GM18870 (cell line): ENCODE measurements around the gene FHL3.
"Not testable (repeated sequence)": the region's sequence is repeated elsewhere in the genome, so short reads cannot be mapped to it uniquely, and the experiment has no call there.

Experiments used
- ATAC-seq: cut with Tn5 transposase; IDR thresholded peaks from one replicate; pipeline ENCODE4 v1.9.1; 2021; ENCODE audit warnings: moderate library complexity; ENCODE audit not compliant: unreplicated experiment

The FHL3 gene

GRCh38 chr1:37995751-37996345, 9.5 kb downstream of the FHL3 start:
- ATAC-seq = no peak

DNA sequence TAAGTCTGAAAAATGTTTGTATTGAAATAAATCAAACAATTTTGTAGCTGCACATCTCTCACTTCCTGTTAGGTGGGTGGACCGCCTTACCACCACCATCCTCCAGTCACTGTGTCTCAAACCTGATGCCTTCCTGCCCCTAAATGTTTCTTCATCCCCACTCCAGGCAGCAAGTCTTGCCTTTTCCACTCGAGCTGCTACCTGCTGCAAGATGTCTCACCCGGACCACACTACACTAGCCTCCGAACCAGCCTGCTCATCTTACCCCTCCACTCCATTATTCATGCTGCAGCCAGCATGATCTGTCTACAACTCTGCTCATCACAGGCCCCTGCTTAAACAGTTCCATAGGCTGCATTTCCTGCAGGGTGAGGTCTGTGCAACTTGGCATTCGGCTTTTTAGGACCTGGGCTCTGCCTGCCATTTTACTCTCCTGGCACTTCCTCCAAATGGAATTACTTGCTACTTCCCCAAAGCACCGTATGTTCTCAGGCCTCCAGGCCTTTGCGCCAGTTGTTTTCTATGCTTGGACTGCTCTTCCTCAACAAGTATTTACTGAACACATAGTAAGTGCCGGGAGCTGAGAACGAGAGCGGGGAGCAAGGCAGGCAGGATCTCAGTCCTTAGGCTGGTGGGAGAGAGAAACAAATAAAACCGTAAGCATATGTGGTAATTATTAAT, 10.3 kb downstream of the FHL3 start:
- ATAC-seq = no peak

- peak; percentile 15 for ATAC-seq
These were observed 15.9 kb downstream of the FHL3 start for GRCh38 chr1:37989361-37989930.

DNA sequence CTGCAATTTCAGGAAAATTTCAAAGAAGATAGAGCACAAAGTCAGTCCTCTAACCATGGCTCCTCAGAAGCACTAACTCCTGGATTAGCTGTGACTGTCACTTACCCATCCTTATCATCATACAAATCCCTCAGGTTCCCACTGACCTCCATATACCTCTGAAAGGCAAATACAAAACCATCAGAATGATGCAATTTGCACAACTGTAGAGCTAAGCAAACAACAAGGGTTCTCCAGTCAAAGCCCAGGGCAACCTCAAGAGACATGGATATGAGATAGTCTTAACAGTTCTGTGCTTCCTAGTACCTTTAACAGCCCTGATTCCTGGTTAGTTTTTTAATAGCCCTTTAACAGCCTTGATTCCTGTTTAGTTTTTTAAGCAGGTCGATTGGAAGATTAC, 17.6 kb downstream of the FHL3 start:
- ATAC-seq = no peak

- ATAC-seq = no peak
These were observed 21.8 kb downstream of the FHL3 start for GRCh38 chr1:37983546-37983945.

GRCh38 chr1:37978541-37978940, 26.8 kb downstream of the FHL3 start:
- no peak for ATAC-seq

DNA sequence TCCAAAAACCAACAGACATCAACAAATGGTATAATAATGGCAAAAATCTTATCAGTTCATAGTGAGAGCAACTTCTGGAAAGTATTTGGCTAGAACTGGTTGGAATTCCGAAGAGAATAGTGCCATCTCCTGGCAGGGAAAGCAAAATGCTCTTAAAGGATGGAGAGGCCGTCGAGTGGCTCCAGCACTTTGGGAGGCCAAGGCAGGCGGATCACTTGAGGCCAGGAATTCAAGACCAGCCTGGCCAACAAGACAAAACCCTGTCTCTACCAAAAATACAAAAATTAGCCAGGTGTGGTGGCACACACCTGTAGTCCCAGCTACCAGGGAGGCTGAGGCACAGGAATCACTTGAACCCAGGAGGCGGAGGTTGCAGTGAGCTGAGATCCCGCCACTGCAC, 30.2 kb downstream of the FHL3 start:
- not testable (repeated sequence) for ATAC-seq

- no peak for ATAC-seq
These were observed 30.7 kb downstream of the FHL3 start for GRCh38 chr1:37974567-37974966.

- not testable (repeated sequence) for ATAC-seq
These were observed 31.6 kb downstream of the FHL3 start for GRCh38 chr1:37973684-37974083.

GRCh38 chr1:37965301-37965700, 40.0 kb downstream of the FHL3 start:
- no peak for ATAC-seq

DNA sequence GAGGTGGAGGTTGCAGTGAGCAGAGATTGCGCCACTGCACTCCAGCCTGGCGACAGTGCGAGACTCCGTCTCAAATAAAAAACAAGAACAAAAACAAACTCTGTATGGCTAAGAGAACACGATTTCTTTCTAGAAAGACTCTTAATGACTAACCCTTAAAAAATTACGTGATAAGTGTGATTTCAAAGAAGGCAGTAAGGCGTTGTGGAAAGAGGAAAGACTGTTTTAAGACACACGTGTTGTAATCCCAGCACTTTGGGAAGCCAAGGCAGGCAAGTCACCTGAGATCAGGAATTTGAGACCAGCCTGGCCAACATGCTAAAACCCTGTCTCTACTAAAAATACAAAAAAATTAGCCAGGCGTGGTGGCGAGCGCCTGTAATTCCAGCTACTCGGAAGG, 41.2 kb downstream of the FHL3 start:
- not testable (repeated sequence) for ATAC-seq

DNA sequence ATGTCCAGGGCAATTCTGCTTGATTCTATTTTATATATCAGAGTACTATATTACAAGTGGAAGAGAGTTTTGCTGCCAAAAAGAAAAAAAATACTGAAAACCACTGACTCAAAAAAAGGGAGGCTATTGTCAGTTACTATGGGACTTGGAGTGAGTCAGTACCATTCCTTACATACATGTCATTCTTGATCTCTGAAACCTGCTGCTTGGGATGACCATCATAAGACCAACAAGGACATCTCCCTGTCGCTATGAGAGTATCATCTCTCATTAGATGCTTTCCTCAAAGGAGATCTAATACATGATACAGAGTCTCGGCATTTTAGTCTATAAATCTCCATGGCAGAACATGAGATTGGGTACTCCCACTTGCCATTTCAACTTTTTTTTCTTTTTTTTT, 46.6 kb downstream of the FHL3 start:
- ATAC-seq = no peak

- no peak for ATAC-seq
These were observed 49.6 kb downstream of the FHL3 start for GRCh38 chr1:37955685-37956084.

DNA sequence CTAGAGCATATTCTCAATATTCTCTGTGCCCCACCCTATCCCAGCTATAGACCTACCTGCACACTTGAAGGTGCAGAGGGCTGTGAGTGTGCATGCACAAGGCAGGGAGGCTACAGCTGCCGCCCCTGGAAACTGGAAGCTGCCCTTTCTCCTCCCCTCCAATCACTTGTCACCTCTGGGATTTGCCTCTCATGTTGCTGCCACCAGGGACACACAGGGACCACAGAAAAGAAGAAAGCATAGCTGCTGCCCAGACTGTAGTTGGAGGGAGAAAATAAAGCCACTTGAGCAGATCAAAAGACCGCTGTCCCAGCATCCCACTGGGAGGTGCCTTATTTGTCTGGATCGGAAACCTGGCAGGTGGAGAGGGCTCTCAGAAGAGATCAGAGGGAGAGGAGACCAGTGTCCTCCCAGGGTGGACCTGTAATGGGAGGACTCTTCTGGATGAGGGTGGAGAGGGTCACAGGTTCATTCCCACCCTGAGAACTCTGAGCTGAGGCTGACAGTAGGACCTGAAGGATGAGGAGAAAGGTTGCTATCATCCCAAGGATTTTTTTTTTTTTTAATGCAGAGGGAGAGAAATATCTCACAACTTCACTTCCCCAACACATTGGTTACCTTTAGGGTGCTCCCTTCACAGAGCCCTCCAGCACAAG, 50.9 kb downstream of the FHL3 start:
- no peak for ATAC-seq

DNA sequence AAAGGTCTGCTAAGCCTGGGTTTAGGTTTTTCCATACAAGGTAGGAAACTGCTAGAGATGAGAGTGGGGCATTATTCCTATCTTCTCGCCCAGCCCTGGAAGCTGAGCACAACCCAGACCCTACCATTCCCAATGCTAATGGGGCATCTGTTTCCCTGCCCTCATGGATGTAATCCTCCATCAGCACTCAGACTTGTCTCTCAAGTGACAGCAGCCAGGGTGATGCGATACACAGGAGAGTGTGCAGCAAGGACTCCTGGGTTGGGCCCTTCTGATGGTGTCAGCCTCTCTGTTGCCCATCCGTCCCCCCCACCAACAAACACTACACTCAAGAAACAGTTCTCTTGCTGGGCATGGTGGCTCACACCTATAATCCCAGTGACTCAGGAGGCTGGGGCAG, 52.6 kb downstream of the FHL3 start:
- no peak for ATAC-seq

GRCh38 chr1:37951783-37952624, 53.3 kb downstream of the FHL3 start:
- no peak for ATAC-seq

DNA sequence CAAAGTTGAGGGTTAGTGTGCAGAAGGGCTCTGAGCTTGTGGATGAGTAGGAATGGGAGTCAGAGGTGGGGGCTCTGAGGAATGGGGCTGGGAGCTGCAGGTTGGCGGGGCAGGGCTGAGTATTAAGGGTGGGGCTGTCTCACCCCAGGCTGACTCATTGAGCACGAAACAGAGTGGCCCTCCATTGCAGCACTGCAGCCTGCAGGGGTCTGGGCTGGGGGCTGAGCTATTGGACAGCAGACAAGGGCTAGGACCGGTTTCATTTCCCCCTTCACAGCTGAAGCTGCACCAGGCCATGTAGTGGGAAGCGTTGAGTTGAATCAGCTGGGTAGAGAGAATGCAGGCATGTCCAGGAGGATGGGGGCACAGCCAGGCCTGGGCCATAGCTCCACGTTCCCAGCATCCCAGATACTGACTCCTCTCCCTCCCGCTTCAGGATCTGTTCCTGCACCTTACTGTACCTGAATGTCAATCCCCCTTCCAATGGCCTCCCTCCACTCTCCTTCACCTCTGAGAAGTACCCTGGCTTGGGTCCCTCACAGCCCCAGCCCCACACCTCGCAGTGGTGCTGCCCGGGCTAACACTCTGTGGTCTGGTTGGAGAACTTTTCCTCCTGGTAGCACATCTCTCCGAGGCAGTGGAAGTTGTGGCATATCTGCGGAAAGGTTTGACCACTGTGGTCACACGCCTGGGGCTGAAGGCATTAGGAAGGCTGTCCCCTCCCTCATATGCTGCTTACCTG, 54.1 kb downstream of the FHL3 start:
- no peak for ATAC-seq

GRCh38 chr1:37949524-37950152, 55.7 kb downstream of the FHL3 start:
- ATAC-seq = no peak

GRCh38 chr1:37948841-37949240, 56.5 kb downstream of the FHL3 start:
- ATAC-seq = no peak

DNA sequence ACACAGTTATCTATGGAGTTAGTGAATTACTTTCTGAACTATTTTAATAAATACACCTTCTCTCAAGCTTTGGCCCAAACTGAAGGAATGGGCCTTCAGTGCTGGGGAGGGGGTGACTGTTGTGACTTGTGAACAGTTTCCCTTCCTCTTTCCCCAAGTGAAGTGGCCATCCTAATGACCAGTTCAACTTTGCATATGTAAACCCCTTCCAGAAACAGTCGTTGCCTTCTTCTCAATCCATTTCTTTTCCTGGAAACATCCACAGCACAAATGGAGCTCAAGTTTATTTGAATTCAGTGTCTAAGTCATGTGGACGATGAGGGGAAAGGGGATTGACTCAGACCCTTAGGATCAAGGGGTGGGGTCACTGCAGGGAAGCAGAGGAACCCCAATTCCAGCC, 57.1 kb downstream of the FHL3 start:
- ATAC-seq = no peak
